ENCODE measurements around the gene GPC1.

The GPC1 gene

DNA sequence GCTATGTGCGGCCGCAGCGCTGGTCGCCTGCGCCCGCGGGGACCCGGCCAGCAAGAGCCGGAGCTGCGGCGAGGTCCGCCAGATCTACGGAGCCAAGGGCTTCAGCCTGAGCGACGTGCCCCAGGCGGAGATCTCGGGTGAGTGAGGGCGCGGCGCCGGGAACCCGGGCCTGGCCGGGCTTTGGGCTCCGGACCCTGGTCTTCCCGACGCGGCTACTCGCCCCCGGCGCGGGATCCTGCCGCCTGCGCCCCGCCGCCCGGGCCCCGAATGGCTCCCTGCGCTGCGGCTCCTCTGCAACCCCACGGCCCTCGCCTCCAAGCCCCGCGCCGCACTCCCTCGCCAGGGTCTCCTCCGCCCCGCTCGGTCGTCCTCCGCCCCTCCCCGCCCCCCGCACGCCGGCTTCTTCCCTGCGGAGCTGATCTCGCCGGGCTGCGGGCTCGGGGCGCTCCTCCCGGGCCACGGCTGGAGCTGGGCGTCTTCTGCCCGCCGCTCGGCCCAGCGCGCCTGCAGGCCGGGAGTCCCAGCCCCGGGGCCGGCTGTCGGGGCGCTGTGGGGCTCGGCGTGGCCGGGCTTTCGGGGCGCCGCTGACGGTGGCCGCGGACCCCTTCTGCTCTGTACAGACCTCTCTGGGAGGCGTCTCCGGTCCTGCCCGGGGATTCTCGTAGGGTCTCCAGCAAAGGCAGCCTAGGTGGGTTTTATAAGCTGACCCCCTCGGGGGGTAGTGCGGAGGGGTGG, 652 bp downstream of the GPC1 start:
- peak overlapping the region; percentile 81 to 94 for H3K27ac ChIP-seq
- no peaks in the 10 kb centered on the region for H3K36me3 ChIP-seq
- H3K27me3 ChIP-seq: no peaks in the 10 kb centered on the region
- peak in 1 of 2 donors; percentile 68 for DNase-seq
- H3K4me3 ChIP-seq: peak overlapping the region; percentile 64 to 69
- no peaks in the 10 kb centered on the region for H3K9me3 ChIP-seq
- intact Hi-C loops (cut with DNase I; ENCODE audit: low total_unique reads): loop anchor here (2.0 to 10.0 kb wide), 2 partner anchors 61 to 129 kb away; partner anchors contain the start of genes DUSP28 and RNPEPL1
- H3K4me1 ChIP-seq: peaks cover 10 to 49% (median 42%) of the 10 kb centered on the region in 4 donors
- no peak for TF ChIP-seq CTCF (IDR thresholded peaks at IDR 0.05)

DNA sequence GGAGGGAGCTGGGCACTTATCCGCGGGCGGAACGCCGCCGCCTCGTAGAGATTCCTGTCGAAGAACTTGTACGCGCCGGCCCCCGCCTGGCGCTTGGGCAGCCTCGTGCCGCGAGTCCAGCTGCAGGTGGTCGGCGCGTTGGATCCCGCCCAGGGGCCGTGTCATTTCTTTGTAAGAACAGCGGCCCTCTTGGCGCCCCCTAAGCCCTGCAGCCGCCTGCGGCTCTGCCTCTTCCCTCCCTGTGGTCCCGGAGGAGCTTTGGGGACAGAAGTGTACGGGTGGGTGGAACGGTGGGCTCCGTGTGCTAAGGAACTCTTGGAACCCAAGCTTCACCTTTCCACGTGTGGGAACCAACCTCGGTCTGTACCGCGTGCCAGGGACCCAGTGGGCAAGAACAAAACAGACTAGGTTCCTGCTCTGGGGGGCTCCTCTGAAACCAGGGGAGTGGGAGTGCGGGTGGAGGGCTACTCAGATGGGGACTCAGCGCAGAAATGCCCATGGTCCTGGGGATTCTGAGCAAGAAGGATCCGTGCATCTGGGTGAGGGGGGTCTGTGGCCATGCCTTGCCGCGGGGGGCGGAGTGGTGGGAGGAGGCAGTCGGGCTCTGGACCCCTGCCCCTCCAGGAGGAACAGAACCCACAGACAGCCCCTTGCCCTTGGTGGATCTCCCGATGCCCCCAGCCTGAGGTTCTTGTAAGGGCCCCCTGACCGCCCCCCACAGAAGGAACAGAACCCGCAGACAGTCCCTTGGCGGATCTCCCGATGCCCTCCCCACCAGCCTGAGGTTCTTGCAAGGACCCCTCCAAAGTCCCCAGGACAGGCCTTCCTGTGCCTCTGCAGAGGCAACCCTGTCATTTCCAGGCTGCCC, 1.5 kb downstream of the GPC1 start:
- Histone ChIP-seq H3K27ac (peak overlapping the region; percentile 81 to 94), H3K4me1 (peaks cover 10 to 49% (median 42%) of the 10 kb centered on the region in 4 donors), H3K27me3 (no peaks in the 10 kb centered on the region), H3K4me3 (peak overlapping the region; percentile 64 to 69), H3K9me3 (no peaks in the 10 kb centered on the region), H3K36me3 (no peaks in the 10 kb centered on the region)
- intact Hi-C loops (cut with DNase I; ENCODE audit: low total_unique reads): loop anchor here (2.0 to 10.0 kb wide), 2 partner anchors 62 to 128 kb away; partner anchors contain the start of genes DUSP28 and RNPEPL1
- peak in 1 of 2 donors; percentile 72 for DNase-seq
- TF ChIP-seq CTCF (IDR thresholded peaks at IDR 0.05): no peak

GRCh38 chr2:240437551-240437860, 2.0 kb downstream of the GPC1 start:
- TF ChIP-seq CTCF (IDR thresholded peaks at IDR 0.05): no peak
- Histone ChIP-seq H3K4me1 (peaks cover 10 to 49% (median 42%) of the 10 kb centered on the region in 4 donors), H3K27me3 (no peaks in the 10 kb centered on the region), H3K4me3 (peak overlapping the region; percentile 64 to 69), H3K27ac (peak overlapping the region in 1 of 2 donors; percentile 30), H3K36me3 (no peaks in the 10 kb centered on the region), H3K9me3 (no peaks in the 10 kb centered on the region)
- intact Hi-C loops (cut with DNase I; ENCODE audit: low total_unique reads): loop anchor here (2.0 to 10.0 kb wide), 2 partner anchors 63 to 127 kb away; partner anchors contain the start of genes DUSP28 and RNPEPL1
- DNase-seq: peak in 1 of 2 donors; percentile 57

GRCh38 chr2:240437861-240438809, 2.7 kb downstream of the GPC1 start:
- H3K4me1 ChIP-seq: peaks cover 10 to 49% (median 42%) of the 10 kb centered on the region in 4 donors
- H3K27ac ChIP-seq: peak overlapping the region in 1 of 2 donors; percentile 30
- no peaks in the 10 kb centered on the region for H3K9me3 ChIP-seq
- no peaks in the 10 kb centered on the region for H3K36me3 ChIP-seq
- H3K27me3 ChIP-seq: no peaks in the 10 kb centered on the region
- intact Hi-C loops (cut with DNase I; ENCODE audit: low total_unique reads): loop anchor here (2.0 to 10.0 kb wide), 3 partner anchors 63 to 205 kb away; partner anchors contain the start of genes DUSP28 and RNPEPL1
- TF ChIP-seq CTCF (IDR thresholded peaks at IDR 0.05): peak; percentile 95 to 97
- peak; percentile 52 to 85 for DNase-seq
- H3K4me3 ChIP-seq: peak overlapping the region; percentile 64 to 69

Data from tibial artery (tissue), 4 donors.